Panc1 (cell line): Measurements from ENCODE around the gene NKAIN2. TPM values are rescaled to one million over a fixed set of nuclear protein-coding genes. Genes with fewer than 3 reads are reported as not detected.

Experiments
- ATAC-seq: fragments of 200-7000 bp; cut with Tn5 transposase; 2 replicates; pipeline ENCODE4 v1.9.1; 2020; ENCODE audit warnings: mild to moderate bottlenecking, moderate library complexity
- BruUV-seq: library from RNA; stranded (reverse); fragments of 400-500 nt; replicated peaks from 2 replicates; lab custom pipeline; 2021; lab: Mats Ljungman, UMichigan
- CTCF ChIA-PET: fragments of 300-600 bp; sonication (Branson Sonifier 250); formaldehyde crosslinking; loops from one replicate; lab custom pipeline; 2022; ENCODE audit warnings: antibody characterized with exemption; lab: Charles Lee
- POLR2A ChIA-PET: fragments of 300-600 bp; sonication (Branson Sonifier 250); formaldehyde crosslinking; loops from one replicate; lab custom pipeline; 2022; ENCODE audit warnings: antibody characterized with exemption; lab: Charles Lee
- DNase-seq: peaks from one replicate; pipeline ENCODE4 v3.0.0-alpha.2; 2010; ENCODE audit warnings: low read depth, low spot score
- H3K27ac ChIP-seq: 2 replicates; pipeline ENCODE4 v1.5.1; 2011; ENCODE audit warnings: mild to moderate bottlenecking, low read length, inconsistent platforms
- H3K27me3 ChIP-seq: fragments of 200-500 bp; sonication (Bioruptor generic); 2 replicates; pipeline ENCODE4 v1.6.0; 2014; ENCODE audit warnings: low read length, inconsistent platforms; ENCODE audit not compliant: control insufficient read depth, insufficient read depth
- H3K36me3 ChIP-seq: fragments of 200-500 bp; sonication (Bioruptor generic); 2 replicates; pipeline ENCODE4 v1.5.1; 2014; ENCODE audit warnings: inconsistent platforms, mild to moderate bottlenecking, low read length, moderate library complexity; ENCODE audit not compliant: control insufficient read depth, insufficient read depth
- H3K4me1 ChIP-seq: 2 replicates; pipeline ENCODE4 v1.5.1; 2011; ENCODE audit warnings: inconsistent platforms, mild to moderate bottlenecking, low read length, moderate library complexity; ENCODE audit not compliant: control insufficient read depth, insufficient read depth
- H3K4me3 ChIP-seq, 2 experiments: 2 replicates each; pipeline ENCODE4 v1.5.1; 2011 to 2012; ENCODE audit warnings: low read depth in 2 of 2, low read length in 2 of 2, mild to moderate bottlenecking in 2 of 2, inconsistent platforms in 1 of 2, moderate library complexity in 1 of 2
- H3K9me3 ChIP-seq: fragments of 200-500 bp; sonication (Bioruptor generic); 2 replicates; pipeline ENCODE4 v1.5.1; 2014; ENCODE audit warnings: low read depth, mild to moderate bottlenecking, inconsistent platforms, low read length, moderate library complexity; ENCODE audit not compliant: control insufficient read depth, insufficient read depth
- CTCF ChIP-seq: fragments of 450-650 bp; IDR thresholded peaks from 2 replicates; pipeline ENCODE4 v1.5.1; 2017; ENCODE audit warnings: mild to moderate bottlenecking
- POLR2AphosphoS5 ChIP-seq: IDR thresholded peaks from 2 replicates; pipeline ENCODE4 v1.6.1; 2012; ENCODE audit warnings: mild to moderate bottlenecking, low read depth, low read length, moderate library complexity
- REST ChIP-seq, 2 experiments: IDR thresholded peaks; 2 replicates each; pipeline ENCODE4 v1.6.1; 2011 to 2012; ENCODE audit warnings: low read depth in 2 of 2, control low read depth in 1 of 2, low read length in 1 of 2, mild to moderate bottlenecking in 1 of 2, moderate library complexity in 1 of 2; ENCODE audit not compliant: insufficient read depth in 1 of 2
- SIN3A ChIP-seq: IDR thresholded peaks from 2 replicates; pipeline ENCODE4 v1.6.1; 2012; ENCODE audit warnings: low read depth, mild to moderate bottlenecking, low read length, moderate library complexity, borderline replicate concordance; ENCODE audit not compliant: insufficient read depth
- TCF7L2 ChIP-seq: IDR thresholded peaks from 2 replicates; pipeline ENCODE4 v1.6.1; 2011; ENCODE audit warnings: mild to moderate bottlenecking, low read depth, low read length, inconsistent platforms
- in situ Hi-C: cut with HindIII; loops from 2 replicates; pipeline ENCODE4 v1.10.0; 2016; ENCODE audit warnings: low sequenced_read_pairs, low pct_unique_long_range_greater_than_20kb
- intact Hi-C: fragments of 100-400 bp; cut with micrococcal nuclease; formaldehyde crosslinking; loops from one replicate; pipeline ENCODE4 v1.10.0; 2022; ENCODE audit not compliant: unreplicated experiment
- total RNA-seq: library from RNA; stranded (reverse); gene quantifications from one replicate; pipeline ENCODE4 v1.2.1, GENCODE V29; 2021; ENCODE audit not compliant: unreplicated experiment

The NKAIN2 gene
- total RNA-seq, 1 experiment from 2014 or later, result 2.6 TPM

- Histone ChIP-seq H3K36me3 (no peaks in the 10 kb centered on the region), H3K27me3 (no peaks in the 10 kb centered on the region), H3K4me3 (no peak overlapping the region), H3K27ac (no peak overlapping the region), H3K9me3 (0 out of 2 replicates have a peak, but pooled peaks cover 6% of the 10 kb centered on the region), H3K4me1 (peaks cover 2% of the 10 kb centered on the region; the same call in 1 of the 2 replicates)
- intact Hi-C loops, result no loop called here
- CTCF ChIA-PET, result no interaction called here
- BruUV-seq, result no TSS peak
- POLR2A ChIA-PET, result interaction anchor here (0.5 kb wide), 1 partner anchor 28 kb away, joined by 3 read pairs; no protein-coding TSS in a partner anchor
- ATAC-seq (no peak), DNase-seq (no peak)
- in situ Hi-C loops, result no loop called here
- TF ChIP-seq REST (IDR thresholded peaks at IDR 0.05; ENCODE audit: insufficient read depth in 1 of 2, low read depth in 2 of 2, low read length in 1 of 2), result no peak
- TF ChIP-seq POLR2AphosphoS5, result no peak
- TF ChIP-seq CTCF, result no peak
- no peak for TF ChIP-seq TCF7L2
- TF ChIP-seq SIN3A, result no peak
Measured at GRCh38 chr6:124738482-124738881, 934.8 kb downstream of the NKAIN2 start.

GRCh38 chr6:124741341-124741740, 937.7 kb downstream of the NKAIN2 start:
- H3K4me1 ChIP-seq, result peaks cover 2% of the 10 kb centered on the region; the same call in 1 of the 2 replicates
- no TSS peak for BruUV-seq
- DNase-seq, result no peak
- POLR2A ChIA-PET, result no interaction called here
- no peak for ATAC-seq
- H3K4me3 ChIP-seq, result no peak overlapping the region
- H3K27me3 ChIP-seq, result no peaks in the 10 kb centered on the region
- H3K9me3 ChIP-seq, result no peaks in the 10 kb centered on the region
- TF ChIP-seq REST (IDR thresholded peaks at IDR 0.05; ENCODE audit: insufficient read depth in 1 of 2, low read depth in 2 of 2, low read length in 1 of 2) (no peak), POLR2AphosphoS5 (no peak), SIN3A (no peak), CTCF (no peak), TCF7L2 (no peak)
- CTCF ChIA-PET, result no interaction called here
- H3K36me3 ChIP-seq, result no peaks in the 10 kb centered on the region
- peak overlapping the region; percentile 9; the same call in 1 of the 2 replicates for H3K27ac ChIP-seq
- intact Hi-C loops, result no loop called here
- in situ Hi-C loops, result no loop called here
